HG03342 (cell line): ENCODE results near the gene ARHGAP26.

Experiments
- ATAC-seq: cut with Tn5 transposase; IDR thresholded peaks from one replicate; pipeline ENCODE4 v1.9.1; 2021; ENCODE audit warnings: mild to moderate bottlenecking, moderate library complexity; ENCODE audit not compliant: unreplicated experiment

ARHGAP26 gene

GRCh38 chr5:143031781-143032580 lies 261.8 kb downstream of the ARHGAP26 start:
- ATAC-seq: no peak

GRCh38 chr5:143032581-143032836 lies 262.3 kb downstream of the ARHGAP26 start:
- ATAC-seq: no peak

- ATAC-seq: no peak
Measured at GRCh38 chr5:143033535-143034250, 263.5 kb downstream of the ARHGAP26 start.

- ATAC-seq: peak; percentile 50
Measured at GRCh38 chr5:143036146-143036927, 266.2 kb downstream of the ARHGAP26 start.

GRCh38 chr5:143037071-143037470 lies 266.9 kb downstream of the ARHGAP26 start:
- no peak for ATAC-seq

- ATAC-seq: no peak
Measured at GRCh38 chr5:143037708-143038107, 267.5 kb downstream of the ARHGAP26 start.

- no peak for ATAC-seq
Measured at GRCh38 chr5:143040622-143041021, 270.4 kb downstream of the ARHGAP26 start.

GRCh38 chr5:143041461-143041860 lies 271.3 kb downstream of the ARHGAP26 start:
- no peak for ATAC-seq

- ATAC-seq: no peak
Measured at GRCh38 chr5:143041972-143042770, 272.0 kb downstream of the ARHGAP26 start.

GRCh38 chr5:143044265-143044664 lies 274.1 kb downstream of the ARHGAP26 start:
- no peak for ATAC-seq

GRCh38 chr5:143045062-143045461 lies 274.9 kb downstream of the ARHGAP26 start:
- no peak for ATAC-seq

- no peak for ATAC-seq
Measured at GRCh38 chr5:143046314-143046713, 276.1 kb downstream of the ARHGAP26 start.

GRCh38 chr5:143047091-143047490 lies 276.9 kb downstream of the ARHGAP26 start:
- no peak for ATAC-seq

GRCh38 chr5:143050183-143050582 lies 280.0 kb downstream of the ARHGAP26 start:
- no peak for ATAC-seq

- no peak for ATAC-seq
Measured at GRCh38 chr5:143051244-143052058, 281.3 kb downstream of the ARHGAP26 start.

- ATAC-seq: no peak
Measured at GRCh38 chr5:143052967-143053682, 282.9 kb downstream of the ARHGAP26 start.

GRCh38 chr5:143053780-143054179 lies 283.6 kb downstream of the ARHGAP26 start:
- no peak for ATAC-seq

- peak; percentile 36 for ATAC-seq
Measured at GRCh38 chr5:143054480-143054941, 284.3 kb downstream of the ARHGAP26 start.

- ATAC-seq: no peak
Measured at GRCh38 chr5:143055596-143056338, 285.6 kb downstream of the ARHGAP26 start.
